ENCODE measurements around the gene WDR44.

GRCh38 chrX:118315529-118315928 lies 30.4 kb upstream of the WDR44 start:
- no peak for TF ChIP-seq CTCF (IDR thresholded peaks at IDR 0.05; ENCODE audit: insufficient read depth, low read length)
- TF ChIP-seq POLR2AphosphoS5 (IDR thresholded peaks at IDR 0.05; ENCODE audit: low read depth): no peak
- TF ChIP-seq GABPA (IDR thresholded peaks at IDR 0.05; ENCODE audit: low read depth): no peak
- no peak for TF ChIP-seq REST (IDR thresholded peaks at IDR 0.05; ENCODE audit: insufficient replicate concordance, low read depth)
